HFFc6 (cell line): ENCODE results near the gene HINT3. TPM values are rescaled to one million over a fixed set of nuclear protein-coding genes. Genes with fewer than 3 reads are reported as not detected.

Experiments used
- DNase-seq: peaks from one replicate; pipeline ENCODE4 v3.0.0-alpha.2; 2018
- H3K27ac Mint-ChIP-seq: 2 replicates; pipeline ENCODE4 v1.8.0; 2020; ENCODE audit warnings: mild to moderate bottlenecking, mixed read lengths
- H3K27me3 Mint-ChIP-seq: 2 replicates; pipeline ENCODE4 v1.8.0; 2021; ENCODE audit warnings: mild to moderate bottlenecking, moderate library complexity, mixed read lengths; ENCODE audit not compliant: insufficient read depth
- H3K36me3 Mint-ChIP-seq: 2 replicates; pipeline ENCODE4 v1.8.0; 2021; ENCODE audit warnings: low read depth, mixed read lengths
- H3K4me1 Mint-ChIP-seq: 2 replicates; pipeline ENCODE4 v1.8.0; 2020; ENCODE audit warnings: low read depth, mixed read lengths
- H3K4me3 Mint-ChIP-seq: 2 replicates; pipeline ENCODE4 v1.8.0; 2020; ENCODE audit warnings: mild to moderate bottlenecking, moderate library complexity, mixed read lengths
- H3K9me3 Mint-ChIP-seq: 2 replicates; pipeline ENCODE4 v1.8.0; 2020; ENCODE audit warnings: mild to moderate bottlenecking, mixed read lengths
- total RNA-seq, 6 experiments: library from RNA; stranded (reverse); fragmentation: NEBNext Ultra II Directional; extraction: Animal tissue kit (Norgen Biotek cat#: 25700); gene quantifications; 2 replicates in 1 of 6; 3 replicates in 5 of 6; pipeline ENCODE4 v1.2.3, GENCODE V29; 2021
- TF ChIP-seq, protein P1 (sequence below): fragments of 200-600 bp; sonication (generic); IDR thresholded peaks from 2 replicates; pipeline ENCODE4 v1.5.0; 2021; ENCODE audit warnings: antibody characterized with exemption, mild to moderate bottlenecking

Gene HINT3
- total RNA-seq, 6 experiments from 2014 or later: 11.0 to 14.4 (median 12.3) TPM

DNA sequence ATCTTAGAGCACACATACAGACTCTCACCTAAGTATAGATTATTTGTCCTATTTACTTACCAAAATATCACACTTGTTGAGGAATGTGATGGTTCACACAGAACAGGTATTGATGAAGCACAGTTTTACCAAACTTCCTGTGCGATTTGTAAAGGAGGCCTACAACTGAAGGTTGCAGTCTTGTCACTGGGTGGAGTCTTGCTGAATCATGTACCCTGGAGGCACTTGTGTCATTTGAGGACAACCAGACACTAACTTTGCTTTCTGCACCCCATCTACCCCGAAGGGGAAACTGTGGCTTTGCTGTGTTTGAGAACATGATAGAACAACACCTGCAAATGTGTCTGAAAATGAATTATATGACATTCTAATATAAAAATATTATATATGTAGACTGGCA, 32.4 kb upstream of the HINT3 start:
- Mint-ChIP-seq H3K36me3 (peaks cover 18% of the 10 kb centered on the region), H3K4me1 (peaks cover 38% of the 10 kb centered on the region), H3K27ac (peak overlapping the region; percentile 58), H3K9me3 (no peaks in the 10 kb centered on the region), H3K27me3 (no peaks in the 10 kb centered on the region; the same call in 1 of the 2 replicates), H3K4me3 (no peak overlapping the region)
- peak; percentile 60 for DNase-seq
- TF ChIP-seq, protein P1, sequence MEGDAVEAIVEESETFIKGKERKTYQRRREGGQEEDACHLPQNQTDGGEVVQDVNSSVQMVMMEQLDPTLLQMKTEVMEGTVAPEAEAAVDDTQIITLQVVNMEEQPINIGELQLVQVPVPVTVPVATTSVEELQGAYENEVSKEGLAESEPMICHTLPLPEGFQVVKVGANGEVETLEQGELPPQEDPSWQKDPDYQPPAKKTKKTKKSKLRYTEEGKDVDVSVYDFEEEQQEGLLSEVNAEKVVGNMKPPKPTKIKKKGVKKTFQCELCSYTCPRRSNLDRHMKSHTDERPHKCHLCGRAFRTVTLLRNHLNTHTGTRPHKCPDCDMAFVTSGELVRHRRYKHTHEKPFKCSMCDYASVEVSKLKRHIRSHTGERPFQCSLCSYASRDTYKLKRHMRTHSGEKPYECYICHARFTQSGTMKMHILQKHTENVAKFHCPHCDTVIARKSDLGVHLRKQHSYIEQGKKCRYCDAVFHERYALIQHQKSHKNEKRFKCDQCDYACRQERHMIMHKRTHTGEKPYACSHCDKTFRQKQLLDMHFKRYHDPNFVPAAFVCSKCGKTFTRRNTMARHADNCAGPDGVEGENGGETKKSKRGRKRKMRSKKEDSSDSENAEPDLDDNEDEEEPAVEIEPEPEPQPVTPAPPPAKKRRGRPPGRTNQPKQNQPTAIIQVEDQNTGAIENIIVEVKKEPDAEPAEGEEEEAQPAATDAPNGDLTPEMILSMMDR: no peak

DNA sequence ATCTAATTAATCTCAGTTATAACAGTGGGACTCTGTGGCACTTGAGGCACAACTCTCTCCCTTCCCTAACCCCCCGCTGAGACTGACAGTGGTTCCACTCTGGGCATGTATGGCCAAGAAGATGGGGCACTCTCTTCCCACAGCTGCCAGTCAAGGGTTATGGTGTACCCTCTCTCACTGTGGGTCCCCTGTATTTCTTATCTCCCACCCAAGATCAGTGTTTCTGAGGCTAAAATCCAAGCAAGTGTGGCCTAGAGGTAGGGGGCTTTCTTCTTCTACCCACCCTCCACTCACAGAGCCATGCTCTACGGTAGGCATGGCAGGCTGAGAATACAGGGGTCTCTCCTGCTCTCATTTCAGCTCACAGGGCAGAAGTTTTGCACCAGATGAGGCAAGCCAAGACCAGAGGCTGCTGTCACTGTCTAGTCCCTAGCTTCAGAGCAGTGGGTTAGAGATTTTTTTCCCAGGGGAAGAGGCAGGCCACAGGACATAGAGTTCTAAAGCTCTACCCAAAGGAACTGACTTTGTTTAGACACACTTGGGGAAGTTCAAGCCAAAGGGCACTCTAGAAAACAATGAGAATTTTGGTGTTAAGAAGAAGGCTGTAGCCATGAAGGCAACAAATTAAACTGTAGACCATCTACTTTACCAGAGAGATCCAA, 31.7 kb upstream of the HINT3 start:
- Mint-ChIP-seq H3K36me3 (peaks cover 16% of the 10 kb centered on the region), H3K27ac (peak overlapping the region; percentile 64), H3K27me3 (no peaks in the 10 kb centered on the region; the same call in 1 of the 2 replicates), H3K9me3 (no peaks in the 10 kb centered on the region), H3K4me1 (peaks cover 31% of the 10 kb centered on the region), H3K4me3 (no peak overlapping the region; the same call in 1 of the 2 replicates)
- DNase-seq: no peak
- TF ChIP-seq, protein P1: no peak

DNA sequence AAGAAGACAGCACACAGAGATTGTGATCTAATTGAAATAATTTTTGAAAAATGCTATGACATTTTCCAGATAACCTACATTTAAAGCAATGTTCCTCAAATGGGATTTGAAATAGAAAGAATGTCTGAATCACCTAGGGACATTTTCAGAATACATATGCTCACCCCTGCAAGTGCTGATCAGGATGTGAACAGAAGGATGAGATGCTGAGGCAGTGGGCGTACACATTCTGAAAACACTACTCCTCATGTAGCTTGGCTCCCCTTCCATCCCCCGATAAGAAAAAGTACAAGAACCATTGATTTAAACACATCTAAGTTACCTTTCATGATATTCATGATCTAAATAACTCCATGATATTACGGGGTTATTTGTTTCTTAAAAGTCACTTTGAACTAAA, 29.9 kb upstream of the HINT3 start:
- TF ChIP-seq, protein P1: no peak

DNA sequence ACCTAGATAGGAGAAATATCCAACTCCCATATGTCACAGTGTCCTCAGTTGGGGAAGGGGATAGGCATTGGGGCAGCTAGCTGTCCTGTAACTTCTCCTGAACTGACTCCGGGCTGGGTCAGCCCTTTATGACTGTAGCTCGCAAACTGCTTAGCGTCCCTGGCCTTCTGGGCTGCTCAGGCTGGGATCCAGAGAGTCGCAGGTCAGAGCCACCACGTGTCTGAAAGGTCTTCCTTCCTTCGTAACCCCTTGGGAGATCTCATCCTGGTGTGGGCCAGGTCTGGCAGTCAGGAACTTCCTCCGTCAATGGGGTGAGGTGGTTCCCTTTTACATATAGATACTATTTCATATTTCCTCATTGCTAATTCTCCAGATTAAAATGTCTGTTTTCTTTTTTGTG, 28.8 kb upstream of the HINT3 start:
- H3K27ac Mint-ChIP-seq: no peak overlapping the region
- no peak overlapping the region for H3K4me3 Mint-ChIP-seq
- H3K9me3 Mint-ChIP-seq: no peaks in the 10 kb centered on the region
- TF ChIP-seq, protein P1: no peak
- no peak for DNase-seq
- peaks cover 54% of the 10 kb centered on the region for H3K4me1 Mint-ChIP-seq
- peaks cover 22% of the 10 kb centered on the region for H3K36me3 Mint-ChIP-seq
- no peaks in the 10 kb centered on the region; the same call in 1 of the 2 replicates for H3K27me3 Mint-ChIP-seq

More for the DNA sequence above, 29.9 kb upstream of the HINT3 start:
- no peak overlapping the region for H3K27ac Mint-ChIP-seq
- no peak for DNase-seq
- H3K4me1 Mint-ChIP-seq: peaks cover 43% of the 10 kb centered on the region
- no peaks in the 10 kb centered on the region; the same call in 1 of the 2 replicates for H3K27me3 Mint-ChIP-seq
- no peaks in the 10 kb centered on the region for H3K9me3 Mint-ChIP-seq
- H3K4me3 Mint-ChIP-seq: no peak overlapping the region
- peaks cover 20% of the 10 kb centered on the region for H3K36me3 Mint-ChIP-seq

DNA sequence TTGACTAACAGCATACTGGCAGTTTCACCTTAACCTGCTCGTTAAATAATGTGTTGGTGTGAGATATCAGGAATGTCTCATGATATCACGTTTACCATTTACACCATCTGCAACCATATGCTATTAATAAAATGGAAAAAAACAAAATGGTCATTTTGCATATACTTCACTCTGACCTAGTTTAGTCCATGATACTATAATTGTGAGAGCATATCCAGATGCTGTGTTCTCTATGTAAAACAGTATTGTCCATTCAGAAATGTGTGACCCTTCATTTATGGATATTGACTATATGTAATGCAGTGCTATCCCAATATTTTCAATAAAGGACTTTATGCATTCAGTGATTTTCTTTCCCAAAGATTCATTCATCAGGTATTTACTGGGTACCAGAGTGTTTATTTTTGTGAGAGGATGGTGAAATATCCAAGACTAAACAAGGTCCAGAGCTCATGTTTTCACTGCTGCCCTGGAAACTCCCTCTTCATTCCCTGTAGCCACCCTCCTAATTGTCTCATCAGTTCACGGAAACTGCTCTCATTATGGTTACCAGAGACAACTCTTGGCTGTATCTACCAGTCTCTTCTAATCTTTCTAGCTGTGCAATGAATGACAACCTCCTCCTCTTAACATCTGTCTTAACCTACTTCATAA, 25.7 kb upstream of the HINT3 start:
- DNase-seq: peak; percentile 50
- Mint-ChIP-seq H3K27me3 (no peaks in the 10 kb centered on the region; the same call in 1 of the 2 replicates), H3K27ac (peak overlapping the region; percentile 67), H3K4me3 (no peak overlapping the region), H3K36me3 (peaks cover 11% of the 10 kb centered on the region), H3K4me1 (peaks cover 35% of the 10 kb centered on the region), H3K9me3 (no peaks in the 10 kb centered on the region)
- TF ChIP-seq, protein P1: no peak
